Stimulated activated CD8-positive, alpha-beta memory T cell treated with anti-CD3 and anti-CD28 coated beads, Interleukin-2, amount 100 ng/mL, for 48 hours (primary cell): ENCODE results near the gene TMEM221.

Source experiments
- DNase-seq, 2 donors: peaks; one replicate each; pipeline ENCODE4 v3.0.0-alpha.2; 2020; ENCODE audit warnings: low read depth in 2 of 2

Gene TMEM221

GRCh38 chr19:17405250-17406045 lies 43.0 kb downstream of the TMEM221 start, which contains the start of gene BST2:
Gene BST2 (minus strand): TSS chr19:17405630. CDS start chr19:17405575, 55 bp downstream.
- peak in 1 of 2 donors; percentile 24 for DNase-seq

- DNase-seq = no peak
These were observed 43.7 kb downstream of the TMEM221 start for GRCh38 chr19:17404621-17405249.

GRCh38 chr19:17404015-17404414 lies 44.5 kb downstream of the TMEM221 start:
- DNase-seq = no peak

- peak in 1 of 2 donors; percentile 41 for DNase-seq
These were observed 45.2 kb downstream of the TMEM221 start for GRCh38 chr19:17402982-17403855.

GRCh38 chr19:17401628-17402027 lies 46.8 kb downstream of the TMEM221 start:
- no peak for DNase-seq

- DNase-seq = no peak
These were observed 49.5 kb downstream of the TMEM221 start for GRCh38 chr19:17398902-17399527.

- DNase-seq = peak; percentile 42 to 74
These were observed 53.5 kb downstream of the TMEM221 start for GRCh38 chr19:17394891-17395415.

GRCh38 chr19:17393914-17394313 lies 54.6 kb downstream of the TMEM221 start, which contains the start of gene CCDC194:
Gene CCDC194 (minus strand): TSS chr19:17394196. CDS start chr19:17394158, 38 bp downstream.
- no peak for DNase-seq

- DNase-seq = no peak
These were observed 55.5 kb downstream of the TMEM221 start for GRCh38 chr19:17393002-17393401.

- DNase-seq = no peak
These were observed 56.9 kb downstream of the TMEM221 start for GRCh38 chr19:17391371-17392151.

GRCh38 chr19:17390665-17391370 lies 57.6 kb downstream of the TMEM221 start:
- peak; percentile 88 to 93 for DNase-seq

GRCh38 chr19:17389957-17390664 lies 58.4 kb downstream of the TMEM221 start:
- DNase-seq = no peak

GRCh38 chr19:17389288-17389687 lies 59.2 kb downstream of the TMEM221 start:
- no peak for DNase-seq

- DNase-seq = peak; percentile 34 to 52
These were observed 62.4 kb downstream of the TMEM221 start for GRCh38 chr19:17385878-17386611.
